GM19099 (cell line): ENCODE data around the gene PPP1R15A.
A peak's percentile ranks its signal among the peaks of the same experiment; 100 is the strongest.

Experiments
- POLR2A ChIP-seq: IDR thresholded peaks from 3 replicates; pipeline ENCODE4 v1.6.1; 2011; ENCODE audit warnings: low read depth; ENCODE audit not compliant: insufficient read length; ENCODE audit errors: extremely low read depth

Gene PPP1R15A

DNA sequence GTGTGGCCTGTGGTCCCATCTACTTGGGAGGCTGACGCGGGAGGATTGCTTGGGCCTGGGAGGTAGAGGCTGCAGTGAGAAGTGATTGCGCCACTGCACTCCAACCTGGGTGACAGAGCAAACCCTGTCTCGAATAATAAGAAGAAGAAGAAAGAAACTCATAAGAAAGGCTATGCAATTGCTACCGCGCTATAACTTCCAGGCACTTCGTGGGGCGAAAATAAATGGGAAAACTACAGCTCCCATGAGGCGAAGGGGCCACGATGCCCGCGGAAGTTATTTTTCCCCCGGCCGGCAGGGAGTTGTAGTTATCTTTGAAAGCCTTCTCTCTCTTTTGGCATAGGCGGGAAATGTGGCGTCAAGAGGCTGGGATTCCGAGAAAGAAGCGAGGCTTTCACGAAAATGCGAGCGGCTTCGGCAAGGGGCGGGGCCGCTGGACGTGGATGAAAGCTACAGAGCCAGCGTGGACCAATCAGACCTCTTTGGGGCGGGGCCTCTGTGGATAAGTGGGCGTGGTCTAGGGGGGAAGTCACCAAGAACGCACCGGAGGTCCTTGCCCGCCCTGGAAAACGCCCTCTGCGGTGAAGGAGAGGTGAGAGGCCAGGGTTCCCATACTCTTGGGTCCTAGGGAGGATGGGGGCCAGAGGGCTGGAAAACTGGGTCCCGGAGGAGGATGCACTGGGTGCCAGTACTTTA lies 27.7 kb downstream of the PPP1R15A start, which contains the start of gene NUCB1:
Gene NUCB1, plus strand, starts transcription at position 532 of the 696 bp plus-strand sequence. CDS start 485 bp downstream, outside the sequence.
- peak; percentile 57 for TF ChIP-seq POLR2A

DNA sequence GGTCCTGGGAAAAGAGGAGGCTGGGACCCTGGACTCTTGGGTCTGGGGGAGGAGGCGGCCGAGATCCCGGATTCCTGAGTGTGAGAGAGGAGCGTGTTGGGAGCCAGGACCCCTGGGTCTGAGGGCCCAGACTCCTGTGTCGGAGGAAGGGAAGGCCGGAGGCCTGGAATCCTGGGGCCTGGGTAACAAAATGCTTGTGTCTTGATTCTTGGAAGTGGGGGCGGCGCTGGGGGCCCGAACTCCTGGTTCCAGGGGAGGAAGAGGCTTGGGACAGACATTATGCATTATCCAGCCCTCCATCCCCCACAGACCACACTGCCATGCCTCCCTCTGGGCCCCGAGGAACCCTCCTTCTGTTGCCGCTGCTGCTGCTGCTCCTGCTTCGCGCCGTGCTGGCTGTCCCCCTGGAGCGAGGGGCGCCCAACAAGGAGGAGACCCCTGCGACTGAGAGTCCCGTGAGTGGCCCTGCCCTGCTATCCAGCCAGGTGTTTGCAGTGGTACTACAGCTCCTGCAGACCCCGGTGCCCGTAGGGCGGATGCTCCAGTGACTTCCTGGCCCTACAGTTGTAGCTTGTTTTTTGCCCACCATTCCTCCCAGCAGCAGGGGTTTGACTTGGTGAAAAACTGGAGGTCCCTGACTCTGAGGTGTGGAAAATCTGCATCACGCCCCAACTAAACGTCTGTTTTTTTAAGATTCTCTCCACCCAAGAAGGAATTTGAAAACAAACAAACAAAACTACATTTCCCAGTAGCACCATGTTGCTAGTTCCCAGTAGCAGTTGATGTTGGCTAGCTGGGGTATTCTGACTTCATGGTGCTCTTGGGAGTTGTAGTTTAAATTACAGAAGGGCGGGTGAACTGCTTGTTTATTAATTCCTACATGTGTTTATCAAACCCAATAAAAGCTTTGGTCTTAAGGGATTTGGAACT lies 28.5 kb downstream of the PPP1R15A start:
- TF ChIP-seq POLR2A = no peak

GRCh38 chr19:48905664-48906063 lies 33.4 kb downstream of the PPP1R15A start:
- TF ChIP-seq POLR2A = no peak

DNA sequence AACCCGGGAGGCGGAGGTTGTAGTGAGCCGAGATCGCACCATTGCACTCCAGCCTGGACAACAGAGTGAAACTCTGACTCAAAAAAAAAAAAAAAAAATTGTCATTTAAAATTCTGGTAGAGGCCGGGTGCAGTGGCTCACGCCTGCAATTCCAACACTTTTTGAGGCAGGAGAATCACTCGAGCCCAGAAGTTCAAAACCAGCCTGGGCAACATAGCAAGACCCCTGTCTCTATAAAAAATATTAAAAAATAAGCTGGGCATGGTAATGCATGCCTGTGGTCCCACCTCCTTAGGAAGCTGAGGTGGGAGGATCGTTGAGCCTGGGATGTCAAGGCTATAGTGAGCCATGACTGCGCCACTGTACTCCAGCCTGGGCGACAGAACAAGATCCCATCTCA lies 34.1 kb downstream of the PPP1R15A start:
- no peak for TF ChIP-seq POLR2A

DNA sequence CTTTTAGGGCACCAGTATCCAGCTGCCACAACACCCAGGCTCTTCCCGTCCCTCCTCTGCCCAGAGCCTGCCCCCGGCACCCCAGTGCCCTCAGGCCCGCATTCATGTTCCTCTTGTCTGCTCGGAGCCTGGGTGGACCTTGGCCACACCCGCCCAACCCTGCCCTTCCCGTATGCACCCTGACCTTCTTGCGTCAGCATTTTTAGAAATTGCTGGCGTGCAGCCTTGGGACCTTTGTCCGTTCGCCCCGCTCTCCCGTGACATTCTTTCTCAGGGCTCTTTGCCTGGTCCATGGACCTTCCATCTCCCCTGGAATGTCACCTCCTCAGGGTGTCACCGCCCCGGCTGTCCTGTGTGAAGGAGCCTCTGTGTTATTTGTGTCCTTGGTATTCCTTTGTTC lies 35.5 kb downstream of the PPP1R15A start:
- TF ChIP-seq POLR2A = no peak

DNA sequence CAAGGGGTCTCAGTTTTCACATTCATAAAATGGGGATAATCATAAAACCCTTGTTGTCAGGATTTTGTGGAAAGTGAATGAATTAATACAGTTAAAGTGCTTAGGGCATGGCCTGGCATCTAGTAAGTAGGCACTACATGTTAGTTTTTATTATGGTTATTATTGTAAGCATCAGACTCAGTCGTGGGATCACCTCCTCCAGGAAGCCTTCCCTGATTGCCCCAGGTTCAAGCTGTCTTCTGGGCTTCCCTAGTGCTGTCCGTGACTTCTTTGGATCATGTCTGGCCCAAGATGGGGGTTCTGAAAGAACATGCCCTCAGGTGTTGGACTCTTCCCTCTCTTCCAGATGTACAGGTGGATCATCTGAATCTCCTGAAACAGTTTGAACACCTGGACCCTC lies 38.6 kb downstream of the PPP1R15A start:
- no peak for TF ChIP-seq POLR2A

DNA sequence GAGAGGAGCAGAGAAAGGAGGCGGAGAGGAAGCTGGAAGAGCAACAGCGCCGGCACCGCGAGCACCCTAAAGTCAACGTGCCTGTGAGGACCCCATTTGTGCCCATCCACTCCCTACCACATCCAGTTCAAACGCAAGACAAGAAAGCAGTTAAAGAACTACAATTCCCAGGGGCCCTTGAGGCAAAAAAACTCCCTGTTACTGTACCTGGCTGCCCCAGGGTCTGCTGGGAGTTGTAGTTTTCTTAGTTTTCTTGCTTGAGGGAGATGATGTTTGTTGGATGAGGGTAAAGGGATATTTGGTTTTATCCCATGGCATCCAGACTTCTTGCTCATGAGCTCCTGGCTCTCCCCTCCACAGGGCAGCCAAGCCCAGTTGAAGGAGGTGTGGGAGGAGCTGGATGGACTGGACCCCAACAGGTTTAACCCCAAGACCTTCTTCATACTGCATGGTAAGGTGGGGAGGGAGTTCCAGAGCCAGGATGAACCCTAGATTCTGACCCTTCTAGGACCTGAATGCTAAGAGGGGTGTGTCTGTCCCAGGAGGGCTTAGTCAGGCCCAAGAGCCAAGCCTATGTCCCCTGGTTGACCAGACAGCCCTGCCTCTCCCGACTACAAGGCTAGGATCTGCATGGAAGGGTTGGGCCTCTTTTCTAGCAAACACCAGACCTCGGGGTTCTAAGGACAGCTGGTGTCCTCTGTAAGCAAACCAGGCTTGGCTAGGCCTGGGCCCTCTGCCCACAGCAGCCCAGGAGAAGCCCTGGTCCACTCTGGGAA lies 41.1 kb downstream of the PPP1R15A start:
- TF ChIP-seq POLR2A = no peak

DNA sequence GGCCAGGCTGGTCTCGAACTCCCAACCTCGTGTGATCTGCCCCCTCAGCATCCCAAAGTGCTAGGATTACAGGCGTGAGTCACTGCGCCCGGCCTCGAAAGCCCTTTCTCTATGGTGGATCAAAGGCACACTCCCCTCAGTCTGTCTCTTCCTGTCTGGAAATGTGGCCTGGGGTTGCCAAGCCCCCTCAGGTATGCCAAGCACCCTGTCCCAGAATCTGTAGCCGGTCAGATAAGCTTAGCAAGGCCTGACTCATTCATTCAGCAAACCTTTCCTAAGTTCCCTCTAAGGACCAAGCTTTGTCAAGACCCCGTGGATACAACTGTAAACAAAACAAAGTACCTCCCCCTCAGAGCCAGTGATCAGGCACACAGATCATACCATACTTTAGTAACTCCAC lies 42.0 kb downstream of the PPP1R15A start:
- no peak for TF ChIP-seq POLR2A

GRCh38 chr19:48915757-48916156 lies 43.5 kb downstream of the PPP1R15A start:
- no peak for TF ChIP-seq POLR2A

- TF ChIP-seq POLR2A = no peak
Observed at GRCh38 chr19:48918071-48918470, 45.9 kb downstream of the PPP1R15A start.

DNA sequence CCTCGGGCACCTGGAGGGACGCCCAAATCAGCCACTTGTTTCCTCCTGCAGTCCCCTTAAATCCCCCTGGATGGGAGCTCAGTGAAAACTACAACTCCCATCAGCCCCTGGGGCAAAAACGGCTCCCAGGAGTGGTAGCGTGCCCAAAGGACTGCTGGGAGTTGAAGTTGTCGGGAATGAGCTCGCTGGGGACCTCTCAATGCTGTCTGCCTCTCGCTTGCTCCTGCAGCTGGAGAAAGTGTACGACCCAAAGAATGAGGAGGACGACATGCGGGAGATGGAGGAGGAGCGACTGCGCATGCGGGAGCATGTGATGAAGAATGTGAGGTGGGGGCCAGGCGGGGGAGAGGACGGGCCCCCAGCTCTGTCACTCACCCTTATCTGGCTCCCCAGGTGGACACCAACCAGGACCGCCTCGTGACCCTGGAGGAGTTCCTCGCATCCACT lies 46.6 kb downstream of the PPP1R15A start:
- TF ChIP-seq POLR2A = no peak

DNA sequence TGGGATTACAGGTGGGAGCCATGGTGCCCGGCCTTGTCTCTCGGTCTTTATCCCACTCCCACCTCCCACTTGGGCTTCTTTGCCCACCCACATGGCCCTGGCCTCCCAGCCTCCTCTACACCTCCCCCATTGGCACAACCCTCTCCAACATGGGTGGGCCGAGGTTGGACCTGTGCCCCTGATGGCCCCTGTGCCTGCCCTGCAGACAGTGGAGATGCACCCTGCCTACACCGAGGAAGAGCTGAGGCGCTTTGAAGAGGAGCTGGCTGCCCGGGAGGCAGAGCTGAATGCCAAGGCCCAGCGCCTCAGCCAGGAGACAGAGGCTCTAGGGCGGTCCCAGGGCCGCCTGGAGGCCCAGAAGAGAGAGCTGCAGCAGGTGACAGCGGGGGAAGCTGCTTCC lies 48.7 kb downstream of the PPP1R15A start:
- no peak for TF ChIP-seq POLR2A

DNA sequence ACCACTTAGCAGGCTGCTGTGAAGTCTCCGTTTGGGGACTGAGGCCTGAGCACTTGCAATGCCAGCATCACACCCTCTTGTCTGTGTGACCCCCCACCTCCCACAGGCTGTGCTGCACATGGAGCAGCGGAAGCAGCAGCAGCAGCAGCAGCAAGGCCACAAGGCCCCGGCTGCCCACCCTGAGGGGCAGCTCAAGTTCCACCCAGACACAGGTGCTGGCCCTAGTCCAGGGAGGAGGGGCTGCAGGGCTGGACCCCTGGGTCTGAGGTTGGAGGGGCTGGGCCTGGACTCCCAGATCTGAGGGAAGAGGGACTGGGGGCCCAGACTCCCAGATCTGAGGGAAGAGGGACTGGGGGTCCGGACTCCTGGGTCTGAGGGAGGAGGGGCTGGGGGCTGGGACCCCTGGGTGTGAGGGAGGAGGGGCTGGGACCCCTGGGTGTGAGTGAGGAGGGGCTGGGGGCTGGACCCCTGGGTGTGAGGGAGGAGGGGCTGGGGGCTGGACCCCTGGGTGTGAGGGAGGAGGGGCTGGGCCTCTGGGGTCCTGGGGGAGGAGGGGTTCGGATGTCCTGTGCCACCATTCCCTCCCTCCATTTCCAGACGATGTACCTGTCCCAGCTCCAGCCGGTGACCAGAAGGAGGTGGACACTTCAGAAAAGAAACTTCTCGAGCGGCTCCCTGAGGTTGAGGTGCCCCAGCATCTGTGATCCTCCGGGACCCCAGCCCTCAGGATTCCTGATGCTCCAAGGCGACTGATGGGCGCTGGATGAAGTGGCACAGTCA lies 49.7 kb downstream of the PPP1R15A start:
- TF ChIP-seq POLR2A = no peak

DNA sequence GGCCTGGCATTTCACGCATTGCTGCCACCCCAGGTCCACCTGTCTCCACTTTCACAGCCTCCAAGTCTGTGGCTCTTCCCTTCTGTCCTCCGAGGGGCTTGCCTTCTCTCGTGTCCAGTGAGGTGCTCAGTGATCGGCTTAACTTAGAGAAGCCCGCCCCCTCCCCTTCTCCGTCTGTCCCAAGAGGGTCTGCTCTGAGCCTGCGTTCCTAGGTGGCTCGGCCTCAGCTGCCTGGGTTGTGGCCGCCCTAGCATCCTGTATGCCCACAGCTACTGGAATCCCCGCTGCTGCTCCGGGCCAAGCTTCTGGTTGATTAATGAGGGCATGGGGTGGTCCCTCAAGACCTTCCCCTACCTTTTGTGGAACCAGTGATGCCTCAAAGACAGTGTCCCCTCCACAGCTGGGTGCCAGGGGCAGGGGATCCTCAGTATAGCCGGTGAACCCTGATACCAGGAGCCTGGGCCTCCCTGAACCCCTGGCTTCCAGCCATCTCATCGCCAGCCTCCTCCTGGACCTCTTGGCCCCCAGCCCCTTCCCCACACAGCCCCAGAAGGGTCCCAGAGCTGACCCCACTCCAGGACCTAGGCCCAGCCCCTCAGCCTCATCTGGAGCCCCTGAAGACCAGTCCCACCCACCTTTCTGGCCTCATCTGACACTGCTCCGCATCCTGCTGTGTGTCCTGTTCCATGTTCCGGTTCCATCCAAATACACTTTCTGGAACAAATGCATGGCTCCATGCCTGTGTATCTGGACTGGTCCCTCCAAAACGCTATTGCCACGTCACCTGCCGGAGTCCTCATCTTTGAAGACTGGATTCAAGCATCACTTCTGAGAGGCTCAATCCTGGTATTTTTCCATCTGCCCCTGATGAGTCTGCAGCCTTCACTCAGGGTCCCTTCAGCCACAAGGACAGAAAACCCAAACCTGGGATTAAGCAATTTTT lies 50.6 kb downstream of the PPP1R15A start:
- no peak for TF ChIP-seq POLR2A
